ENCODE data around the gene PSMC4.

Gene PSMC4

GRCh38 chr19:39940221-39940833 lies 30.6 kb upstream of the PSMC4 start:
- TF ChIP-seq NFIC (IDR thresholded peaks at IDR 0.05) (no peak), TAF1 (IDR thresholded peaks at IDR 0.05; ENCODE audit: low read depth) (no peak), RAD21 (IDR thresholded peaks at IDR 0.05; ENCODE audit: low read depth) (no peak), REST (IDR thresholded peaks at IDR 0.05; ENCODE audit: low read depth) (no peak), ZBTB7A (IDR thresholded peaks at IDR 0.05; ENCODE audit: low read depth) (no peak), MAX (IDR thresholded peaks at IDR 0.05) (no peak), EGR1 (IDR thresholded peaks at IDR 0.05) (no peak), TCF12 (IDR thresholded peaks at IDR 0.05; ENCODE audit: low read depth) (no peak), EP300 (IDR thresholded peaks at IDR 0.05; ENCODE audit: borderline replicate concordance) (no peak), CREB1 (IDR thresholded peaks at IDR 0.05; ENCODE audit: low read depth) (no peak), TEAD4 (IDR thresholded peaks at IDR 0.05) (no peak), FOXM1 (IDR thresholded peaks at IDR 0.05; ENCODE audit: borderline replicate concordance, low read depth) (no peak), USF1 (IDR thresholded peaks at IDR 0.05) (no peak), YY1 (IDR thresholded peaks at IDR 0.05; ENCODE audit: low read depth) (no peak), CEBPB (IDR thresholded peaks at IDR 0.05) (no peak)

DNA sequence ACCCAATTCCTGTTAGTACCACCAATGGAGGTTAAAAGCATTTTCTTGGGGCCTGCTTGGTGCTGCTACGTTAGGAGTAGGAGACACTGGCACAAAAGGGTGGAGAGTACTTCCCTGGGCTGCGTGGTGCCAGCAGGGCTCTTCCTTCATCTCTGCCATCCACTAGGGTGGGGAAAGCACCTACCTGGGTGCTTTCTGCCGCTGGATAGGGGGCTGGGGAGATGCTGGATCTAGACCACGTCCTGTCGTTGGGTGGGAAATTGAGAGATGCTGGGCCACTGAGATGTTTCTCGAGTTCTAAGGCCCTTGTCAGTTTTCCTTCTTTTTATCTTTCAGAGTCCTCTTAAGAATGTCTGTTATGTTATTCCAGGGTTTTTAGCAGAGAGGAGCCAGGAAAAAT lies 29.8 kb upstream of the PSMC4 start:
- TF ChIP-seq TAF1 (IDR thresholded peaks at IDR 0.05; ENCODE audit: low read depth) = no peak

DNA sequence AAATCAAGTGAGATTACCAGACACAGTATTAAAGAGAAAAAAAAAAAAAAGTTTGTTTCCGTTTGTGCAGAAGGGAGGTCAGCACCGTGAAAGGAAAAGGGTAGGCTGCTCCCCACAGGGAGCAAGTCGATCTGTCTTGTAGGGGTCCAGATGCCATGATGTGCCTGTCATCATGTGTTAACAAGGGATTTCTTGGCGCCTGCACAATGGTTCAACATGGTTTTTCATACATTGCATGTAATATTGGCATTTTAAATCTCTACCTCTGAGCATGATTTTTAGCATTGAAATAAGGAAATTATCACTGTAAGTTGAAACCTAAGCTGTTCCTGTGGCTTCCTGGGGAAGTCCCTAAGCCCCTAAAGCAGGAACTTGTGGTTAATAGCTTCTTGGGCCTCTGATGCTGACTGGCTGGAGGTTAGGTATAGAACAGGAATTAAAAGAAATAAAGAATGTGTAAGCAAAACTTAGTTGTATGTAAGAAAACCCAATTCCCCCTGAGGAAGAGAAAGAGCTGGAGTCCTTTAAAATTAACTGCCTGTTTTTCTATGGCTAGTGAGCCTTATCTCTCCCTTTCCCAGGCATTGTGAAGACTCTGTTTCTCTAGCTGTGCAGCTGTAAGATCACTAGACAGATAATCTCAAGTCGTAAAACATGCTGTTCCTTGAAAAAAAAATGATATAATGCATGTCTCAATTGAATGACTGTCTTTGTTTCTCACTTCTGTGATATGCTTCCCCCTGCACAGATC lies 29.2 kb upstream of the PSMC4 start:
- TF ChIP-seq YY1 (IDR thresholded peaks at IDR 0.05; ENCODE audit: low read depth) = no peak
- TF ChIP-seq TAF1 (IDR thresholded peaks at IDR 0.05; ENCODE audit: low read depth) = no peak
- TF ChIP-seq ZBTB7A (IDR thresholded peaks at IDR 0.05; ENCODE audit: low read depth) = no peak
- TF ChIP-seq NFIC (IDR thresholded peaks at IDR 0.05) = no peak
- TF ChIP-seq TCF12 (IDR thresholded peaks at IDR 0.05; ENCODE audit: low read depth) = no peak
- TF ChIP-seq CREB1 (IDR thresholded peaks at IDR 0.05; ENCODE audit: low read depth) = no peak
- TF ChIP-seq CEBPB (IDR thresholded peaks at IDR 0.05) = no peak
- no peak for TF ChIP-seq FOXM1 (IDR thresholded peaks at IDR 0.05; ENCODE audit: borderline replicate concordance, low read depth)
- TF ChIP-seq RAD21 (IDR thresholded peaks at IDR 0.05; ENCODE audit: low read depth) = no peak
- TF ChIP-seq REST (IDR thresholded peaks at IDR 0.05; ENCODE audit: low read depth) = no peak
- TF ChIP-seq USF1 (IDR thresholded peaks at IDR 0.05) = no peak
- TF ChIP-seq EP300 (IDR thresholded peaks at IDR 0.05; ENCODE audit: borderline replicate concordance) = no peak
- TF ChIP-seq EGR1 (IDR thresholded peaks at IDR 0.05) = no peak
- TF ChIP-seq MAX (IDR thresholded peaks at IDR 0.05) = no peak
- TF ChIP-seq TEAD4 (IDR thresholded peaks at IDR 0.05) = no peak

- TF ChIP-seq MAX (IDR thresholded peaks at IDR 0.05) (no peak), RAD21 (IDR thresholded peaks at IDR 0.05; ENCODE audit: low read depth) (no peak), EGR1 (IDR thresholded peaks at IDR 0.05) (no peak), EP300 (IDR thresholded peaks at IDR 0.05; ENCODE audit: borderline replicate concordance) (no peak), ZBTB7A (IDR thresholded peaks at IDR 0.05; ENCODE audit: low read depth) (no peak), REST (IDR thresholded peaks at IDR 0.05; ENCODE audit: low read depth) (no peak), CREB1 (IDR thresholded peaks at IDR 0.05; ENCODE audit: low read depth) (no peak), FOXM1 (IDR thresholded peaks at IDR 0.05; ENCODE audit: borderline replicate concordance, low read depth) (no peak), NFIC (IDR thresholded peaks at IDR 0.05) (no peak), TEAD4 (IDR thresholded peaks at IDR 0.05) (no peak), TAF1 (IDR thresholded peaks at IDR 0.05; ENCODE audit: low read depth) (no peak), USF1 (IDR thresholded peaks at IDR 0.05) (no peak), CEBPB (IDR thresholded peaks at IDR 0.05) (no peak)
Observed at GRCh38 chr19:39942366-39942730, 28.6 kb upstream of the PSMC4 start.
